ENCODE results near the gene C5orf46. TPM values are rescaled to one million over a fixed set of nuclear protein-coding genes. Genes with fewer than 3 reads are reported as not detected.

C5orf46 gene
- total and polyA plus RNA-seq, 4 donors: not detected

- DNase-seq (ENCODE audit: low read depth in 4 of 6, low spot score in 6 of 6): no peak
- no peaks in the 10 kb centered on the region for H3K36me3 ChIP-seq (ENCODE audit: control insufficient read depth, insufficient read depth, low read length)
- H3K27ac ChIP-seq (ENCODE audit: low read depth, low read length): no peak overlapping the region
- H3K4me3 ChIP-seq (ENCODE audit: low read depth, low read length): no peak overlapping the region
- no peaks in the 10 kb centered on the region for H3K4me1 ChIP-seq (ENCODE audit: control insufficient read depth, insufficient read depth, low read length)
- no peaks in the 10 kb centered on the region for H3K27me3 ChIP-seq (ENCODE audit: control insufficient read depth, insufficient read depth, low read length)
- no peaks in the 10 kb centered on the region for H3K9me3 ChIP-seq (ENCODE audit: control insufficient read depth, insufficient read depth, low read length)
- no CpG with 5 or more reads among the region's 3 CpGs for WGBS (ENCODE audit: insufficient coverage)
Observed at GRCh38 chr5:147898875-147899401, 7.4 kb downstream of the C5orf46 start.

- Histone ChIP-seq H3K4me1 (ENCODE audit: control insufficient read depth, insufficient read depth, low read length) (no peaks in the 10 kb centered on the region), H3K27ac (ENCODE audit: low read depth, low read length) (no peak overlapping the region), H3K36me3 (ENCODE audit: control insufficient read depth, insufficient read depth, low read length) (no peaks in the 10 kb centered on the region), H3K27me3 (ENCODE audit: control insufficient read depth, insufficient read depth, low read length) (no peaks in the 10 kb centered on the region), H3K9me3 (ENCODE audit: control insufficient read depth, insufficient read depth, low read length) (no peaks in the 10 kb centered on the region), H3K4me3 (ENCODE audit: low read depth, low read length) (no peak overlapping the region)
- DNase-seq (ENCODE audit: low read depth in 4 of 6, low spot score in 6 of 6): no peak
- WGBS (ENCODE audit: insufficient coverage): no CpG with 5 or more reads among the region's 1 CpG
Observed at GRCh38 chr5:147895864-147896263, 10.5 kb downstream of the C5orf46 start.

- Histone ChIP-seq H3K9me3 (ENCODE audit: control insufficient read depth, insufficient read depth, low read length) (no peaks in the 10 kb centered on the region), H3K36me3 (ENCODE audit: control insufficient read depth, insufficient read depth, low read length) (no peaks in the 10 kb centered on the region), H3K4me3 (ENCODE audit: low read depth, low read length) (no peak overlapping the region), H3K27ac (ENCODE audit: low read depth, low read length) (no peak overlapping the region), H3K4me1 (ENCODE audit: control insufficient read depth, insufficient read depth, low read length) (no peaks in the 10 kb centered on the region), H3K27me3 (ENCODE audit: control insufficient read depth, insufficient read depth, low read length) (no peaks in the 10 kb centered on the region)
- 60% methylated on average over 1 of the region's 2 CpGs for WGBS (ENCODE audit: insufficient coverage)
- no peak for DNase-seq (ENCODE audit: low read depth in 4 of 6, low spot score in 6 of 6)
Observed at GRCh38 chr5:147893820-147894219, 12.5 kb downstream of the C5orf46 start.

GRCh38 chr5:147892696-147893296, 13.5 kb downstream of the C5orf46 start:
- Histone ChIP-seq H3K27ac (ENCODE audit: low read depth, low read length) (no peak overlapping the region), H3K36me3 (ENCODE audit: control insufficient read depth, insufficient read depth, low read length) (no peaks in the 10 kb centered on the region), H3K4me1 (ENCODE audit: control insufficient read depth, insufficient read depth, low read length) (no peaks in the 10 kb centered on the region), H3K9me3 (ENCODE audit: control insufficient read depth, insufficient read depth, low read length) (no peaks in the 10 kb centered on the region), H3K27me3 (ENCODE audit: control insufficient read depth, insufficient read depth, low read length) (no peaks in the 10 kb centered on the region), H3K4me3 (ENCODE audit: low read depth, low read length) (no peak overlapping the region)
- WGBS (ENCODE audit: insufficient coverage): 9% methylated on average over 1 of the region's 3 CpGs
- DNase-seq (ENCODE audit: low read depth in 4 of 6, low spot score in 6 of 6): no peak

GRCh38 chr5:147887930-147888329, 18.4 kb downstream of the C5orf46 start:
- Histone ChIP-seq H3K9me3 (ENCODE audit: control insufficient read depth, insufficient read depth, low read length) (no peaks in the 10 kb centered on the region), H3K27me3 (ENCODE audit: control insufficient read depth, insufficient read depth, low read length) (no peaks in the 10 kb centered on the region), H3K4me1 (ENCODE audit: control insufficient read depth, insufficient read depth, low read length) (no peaks in the 10 kb centered on the region), H3K27ac (ENCODE audit: low read depth, low read length) (no peak overlapping the region), H3K36me3 (ENCODE audit: control insufficient read depth, insufficient read depth, low read length) (no peaks in the 10 kb centered on the region), H3K4me3 (ENCODE audit: low read depth, low read length) (no peak overlapping the region)
- DNase-seq (ENCODE audit: low read depth in 4 of 6, low spot score in 6 of 6): no peak
- WGBS (ENCODE audit: insufficient coverage): 100% methylated on average over 2 of the region's 2 CpGs

- no peak overlapping the region for H3K4me3 ChIP-seq (ENCODE audit: low read depth, low read length)
- no CpG with 5 or more reads among the region's 3 CpGs for WGBS (ENCODE audit: insufficient coverage)
- H3K9me3 ChIP-seq (ENCODE audit: control insufficient read depth, insufficient read depth, low read length): no peaks in the 10 kb centered on the region
- H3K36me3 ChIP-seq (ENCODE audit: control insufficient read depth, insufficient read depth, low read length): no peaks in the 10 kb centered on the region
- H3K27me3 ChIP-seq (ENCODE audit: control insufficient read depth, insufficient read depth, low read length): no peaks in the 10 kb centered on the region
- no peaks in the 10 kb centered on the region for H3K4me1 ChIP-seq (ENCODE audit: control insufficient read depth, insufficient read depth, low read length)
- DNase-seq (ENCODE audit: low read depth in 4 of 6, low spot score in 6 of 6): peak in 1 of 6 donors; percentile 67
- H3K27ac ChIP-seq (ENCODE audit: low read depth, low read length): no peak overlapping the region
Observed at GRCh38 chr5:147887026-147887627, 19.2 kb downstream of the C5orf46 start.

- H3K27ac ChIP-seq (ENCODE audit: low read depth, low read length): no peak overlapping the region
- DNase-seq (ENCODE audit: low read depth in 4 of 6, low spot score in 6 of 6): no peak
Observed at GRCh38 chr5:147882586-147883313, 23.6 kb downstream of the C5orf46 start.

GRCh38 chr5:147880487-147880886, 25.9 kb downstream of the C5orf46 start:
- WGBS (ENCODE audit: insufficient coverage): 97% methylated on average over 2 of the region's 2 CpGs
- Histone ChIP-seq H3K27ac (ENCODE audit: low read depth, low read length) (no peak overlapping the region), H3K36me3 (ENCODE audit: control insufficient read depth, insufficient read depth, low read length) (no peaks in the 10 kb centered on the region), H3K27me3 (ENCODE audit: control insufficient read depth, insufficient read depth, low read length) (no peaks in the 10 kb centered on the region), H3K9me3 (ENCODE audit: control insufficient read depth, insufficient read depth, low read length) (no peaks in the 10 kb centered on the region), H3K4me1 (ENCODE audit: control insufficient read depth, insufficient read depth, low read length) (no peaks in the 10 kb centered on the region), H3K4me3 (ENCODE audit: low read depth, low read length) (no peak overlapping the region)
- no peak for DNase-seq (ENCODE audit: low read depth in 4 of 6, low spot score in 6 of 6)

More at GRCh38 chr5:147882586-147883313, 23.6 kb downstream of the C5orf46 start:
- WGBS (ENCODE audit: insufficient coverage): 89% methylated on average over 6 of the region's 6 CpGs
- no peaks in the 10 kb centered on the region for H3K36me3 ChIP-seq (ENCODE audit: control insufficient read depth, insufficient read depth, low read length)
- no peaks in the 10 kb centered on the region for H3K9me3 ChIP-seq (ENCODE audit: control insufficient read depth, insufficient read depth, low read length)
- no peaks in the 10 kb centered on the region for H3K27me3 ChIP-seq (ENCODE audit: control insufficient read depth, insufficient read depth, low read length)
- no peaks in the 10 kb centered on the region for H3K4me1 ChIP-seq (ENCODE audit: control insufficient read depth, insufficient read depth, low read length)
- H3K4me3 ChIP-seq (ENCODE audit: low read depth, low read length): no peak overlapping the region

GRCh38 chr5:147879784-147880183, 26.6 kb downstream of the C5orf46 start:
- WGBS (ENCODE audit: insufficient coverage): no CpG with 5 or more reads among the region's 3 CpGs
- no peak for DNase-seq (ENCODE audit: low read depth in 4 of 6, low spot score in 6 of 6)
- H3K36me3 ChIP-seq (ENCODE audit: control insufficient read depth, insufficient read depth, low read length): no peaks in the 10 kb centered on the region
- no peak overlapping the region for H3K4me3 ChIP-seq (ENCODE audit: low read depth, low read length)
- no peaks in the 10 kb centered on the region for H3K9me3 ChIP-seq (ENCODE audit: control insufficient read depth, insufficient read depth, low read length)
- H3K4me1 ChIP-seq (ENCODE audit: control insufficient read depth, insufficient read depth, low read length): no peaks in the 10 kb centered on the region
- H3K27me3 ChIP-seq (ENCODE audit: control insufficient read depth, insufficient read depth, low read length): no peaks in the 10 kb centered on the region
- no peak overlapping the region for H3K27ac ChIP-seq (ENCODE audit: low read depth, low read length)

Data from spinal cord (tissue), 10 donors.